Suprapubic skin (tissue), 4 donors: ENCODE measurements around the gene C14orf132. TPM values are rescaled to one million over a fixed set of nuclear protein-coding genes. Genes with fewer than 3 reads are reported as not detected.
A peak's percentile ranks its signal among the peaks of the same experiment; 100 is the strongest.

Source experiments
- DNase-seq, 2 donors: peaks; one replicate each; pipeline ENCODE4 v3.0.0-alpha.2; 2019; ENCODE audit warnings: low spot score in 2 of 2
- H3K27ac ChIP-seq: fragments of 200-600 bp; sonication (generic); one replicate; pipeline ENCODE4 v1.5.1; 2019
- H3K27me3 ChIP-seq: fragments of 200-600 bp; sonication (generic); one replicate; pipeline ENCODE4 v1.5.1; 2019
- H3K36me3 ChIP-seq: fragments of 200-600 bp; sonication (generic); one replicate; pipeline ENCODE4 v1.5.1; 2019
- H3K4me1 ChIP-seq: fragments of 200-600 bp; sonication (generic); one replicate; pipeline ENCODE4 v1.5.1; 2019
- H3K4me3 ChIP-seq: fragments of 200-600 bp; sonication (generic); one replicate; pipeline ENCODE4 v1.5.1; 2019; ENCODE audit warnings: mild to moderate bottlenecking
- H3K9me3 ChIP-seq: fragments of 200-600 bp; sonication (generic); one replicate; pipeline ENCODE4 v1.5.1; 2019
- CTCF ChIP-seq, 2 donors: fragments of 200-600 bp in 1 of 2; fragments of 450-650 bp in 1 of 2; sonication (generic) in 1 of 2; IDR thresholded peaks; one replicate each; pipeline ENCODE4 v1.5.1; 2016 to 2019; ENCODE audit warnings: antibody characterized with exemption in 2 of 2, mild to moderate bottlenecking in 1 of 2, moderate library complexity in 1 of 2
- EP300 ChIP-seq: sonication (generic); formaldehyde crosslinking; IDR thresholded peaks from one replicate; pipeline ENCODE4 v1.6.1; 2017; ENCODE audit warnings: antibody characterized with exemption
- POLR2A ChIP-seq, 2 donors: fragments of 450-650 bp; IDR thresholded peaks; one replicate each; pipeline ENCODE4 v1.6.1; 2017; ENCODE audit warnings: antibody characterized with exemption in 2 of 2, mild to moderate bottlenecking in 2 of 2, moderate library complexity in 2 of 2
- POLR2AphosphoS5 ChIP-seq, 3 donors: sonication (generic); formaldehyde crosslinking; IDR thresholded peaks; one replicate each; pipeline ENCODE4 v1.6.1; 2017; ENCODE audit warnings: antibody characterized with exemption in 3 of 3
- WGBS: methylation state at CpG from one replicate; pipeline ENCODE4 v1.1.5; 2018; 5-methylcytosine and 5-hydroxymethylcytosine counted together
- total RNA-seq, 4 donors: library from RNA; depleted of rRNA; stranded (reverse); fragments of >200 nt; gene quantifications; one replicate each; pipeline ENCODE4 v1.1.0, GENCODE V29; 2016

Gene C14orf132
- total RNA-seq, 4 donors from 2014 or later: 16.2 to 34.4 (median 27.9) TPM

GRCh38 chr14:96112032-96112431, 72.9 kb downstream of the C14orf132 start:
- H3K27me3 ChIP-seq: no peaks in the 10 kb centered on the region
- no peak overlapping the region for H3K4me3 ChIP-seq
- TF ChIP-seq POLR2AphosphoS5 (IDR thresholded peaks at IDR 0.05) (no peak), POLR2A (IDR thresholded peaks at IDR 0.05) (no peak), EP300 (no peak), CTCF (IDR thresholded peaks at IDR 0.05) (no peak)
- no peaks in the 10 kb centered on the region for H3K9me3 ChIP-seq
- peak in 1 of 2 donors; percentile 61 for DNase-seq
- H3K4me1 ChIP-seq: peaks cover 5% of the 10 kb centered on the region
- no peaks in the 10 kb centered on the region for H3K36me3 ChIP-seq
- WGBS: 55% methylated on average over 3 of the region's 3 CpGs
- H3K27ac ChIP-seq: no peak overlapping the region

GRCh38 chr14:96114002-96114401, 74.8 kb downstream of the C14orf132 start:
- Histone ChIP-seq H3K4me3 (no peak overlapping the region), H3K4me1 (peaks cover 9% of the 10 kb centered on the region), H3K36me3 (no peaks in the 10 kb centered on the region), H3K27me3 (no peaks in the 10 kb centered on the region), H3K9me3 (no peaks in the 10 kb centered on the region), H3K27ac (no peak overlapping the region)
- DNase-seq: no peak
- TF ChIP-seq POLR2A (IDR thresholded peaks at IDR 0.05) (no peak), CTCF (IDR thresholded peaks at IDR 0.05) (no peak), POLR2AphosphoS5 (IDR thresholded peaks at IDR 0.05) (no peak), EP300 (no peak)

- no peak for TF ChIP-seq EP300
- TF ChIP-seq CTCF (IDR thresholded peaks at IDR 0.05): no peak
- TF ChIP-seq POLR2AphosphoS5 (IDR thresholded peaks at IDR 0.05): no peak
- 72% methylated on average over 7 of the region's 7 CpGs for WGBS
- H3K4me1 ChIP-seq: peaks cover 9% of the 10 kb centered on the region
- no peaks in the 10 kb centered on the region for H3K9me3 ChIP-seq
- H3K4me3 ChIP-seq: no peak overlapping the region
- H3K36me3 ChIP-seq: no peaks in the 10 kb centered on the region
- no peaks in the 10 kb centered on the region for H3K27me3 ChIP-seq
- H3K27ac ChIP-seq: no peak overlapping the region
- peak in 1 of 2 donors; percentile 72 for DNase-seq
Measured at GRCh38 chr14:96117101-96117897, 78.1 kb downstream of the C14orf132 start.

- Histone ChIP-seq H3K9me3 (no peaks in the 10 kb centered on the region), H3K36me3 (no peaks in the 10 kb centered on the region), H3K4me3 (no peak overlapping the region), H3K27me3 (no peaks in the 10 kb centered on the region), H3K27ac (no peak overlapping the region), H3K4me1 (peaks cover 9% of the 10 kb centered on the region)
- no peak for DNase-seq
- TF ChIP-seq EP300 (no peak), CTCF (IDR thresholded peaks at IDR 0.05) (no peak), POLR2A (IDR thresholded peaks at IDR 0.05) (no peak), POLR2AphosphoS5 (IDR thresholded peaks at IDR 0.05) (no peak)
- 61% methylated on average over 6 of the region's 6 CpGs for WGBS
Measured at GRCh38 chr14:96117960-96118359, 78.8 kb downstream of the C14orf132 start.

GRCh38 chr14:96118391-96118790, 79.2 kb downstream of the C14orf132 start:
- Histone ChIP-seq H3K27ac (no peak overlapping the region), H3K27me3 (no peaks in the 10 kb centered on the region), H3K36me3 (no peaks in the 10 kb centered on the region), H3K9me3 (no peaks in the 10 kb centered on the region), H3K4me1 (peaks cover 9% of the 10 kb centered on the region), H3K4me3 (no peak overlapping the region)
- TF ChIP-seq CTCF (IDR thresholded peaks at IDR 0.05) (no peak), EP300 (no peak), POLR2A (IDR thresholded peaks at IDR 0.05) (no peak), POLR2AphosphoS5 (IDR thresholded peaks at IDR 0.05) (no peak)
- 84% methylated on average over 3 of the region's 3 CpGs for WGBS
- peak in 1 of 2 donors; percentile 26 for DNase-seq
